NCI-H345 treated with DMSO at 0.1 percent for 48 hours (cell line): ENCODE results near the gene CUEDC1.
"Not testable (repeated sequence)": the region's sequence is repeated elsewhere in the genome, so short reads cannot be mapped to it uniquely, and the experiment has no call there.

ENCODE experiments used
- DNase-seq: peaks from one replicate; lab custom pipeline; 2025; ENCODE audit not compliant: unreplicated experiment; lab: John Stamatoyannopoulos, UW

The CUEDC1 gene

DNA sequence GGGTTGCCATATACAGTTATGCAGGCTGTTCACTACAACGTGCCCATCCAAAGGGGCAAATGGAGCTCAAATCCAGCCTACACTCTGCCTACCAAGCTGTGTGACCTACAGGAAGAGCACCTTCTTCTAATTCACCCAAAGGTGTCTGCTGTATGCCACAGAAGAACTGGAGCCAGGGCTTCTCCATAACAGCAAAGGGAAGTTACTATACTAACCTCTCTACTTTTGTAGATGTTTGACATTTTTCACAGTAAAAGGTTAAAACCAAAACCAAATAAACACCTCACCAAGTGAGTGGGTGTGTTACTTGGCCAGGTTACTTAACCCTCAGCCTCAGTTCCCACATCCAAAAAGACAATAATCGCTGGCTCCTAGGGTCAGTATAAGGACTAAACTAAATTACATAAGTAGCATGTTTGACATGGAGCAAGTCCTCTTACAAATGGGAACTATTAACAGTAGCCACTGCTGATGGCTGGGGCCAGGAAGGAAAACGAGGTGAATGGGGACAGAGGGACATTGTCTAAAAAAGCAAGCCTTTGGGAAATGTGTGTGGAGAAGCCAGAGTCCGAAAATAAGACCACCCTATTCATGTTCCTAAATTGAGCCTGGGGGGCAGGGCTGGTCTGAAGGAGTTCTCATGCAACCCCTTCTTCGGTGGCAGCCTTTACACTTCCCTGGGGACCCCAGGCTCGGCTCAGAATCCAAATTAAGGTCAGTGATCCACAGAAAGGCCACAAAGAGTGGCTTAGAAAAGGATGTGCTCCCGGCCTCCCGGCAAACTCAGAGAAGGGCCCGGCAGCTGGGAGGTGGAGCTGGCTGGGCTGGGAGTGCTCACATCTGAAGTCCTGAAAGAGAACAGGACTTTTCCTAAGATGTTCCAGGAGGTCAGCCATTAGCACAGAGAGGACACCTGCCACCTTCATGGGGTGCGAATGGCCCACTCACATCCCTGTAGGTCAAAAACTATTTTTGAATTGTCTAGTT lies 13.5 kb downstream of the CUEDC1 start:
- DNase-seq: no peak

DNA sequence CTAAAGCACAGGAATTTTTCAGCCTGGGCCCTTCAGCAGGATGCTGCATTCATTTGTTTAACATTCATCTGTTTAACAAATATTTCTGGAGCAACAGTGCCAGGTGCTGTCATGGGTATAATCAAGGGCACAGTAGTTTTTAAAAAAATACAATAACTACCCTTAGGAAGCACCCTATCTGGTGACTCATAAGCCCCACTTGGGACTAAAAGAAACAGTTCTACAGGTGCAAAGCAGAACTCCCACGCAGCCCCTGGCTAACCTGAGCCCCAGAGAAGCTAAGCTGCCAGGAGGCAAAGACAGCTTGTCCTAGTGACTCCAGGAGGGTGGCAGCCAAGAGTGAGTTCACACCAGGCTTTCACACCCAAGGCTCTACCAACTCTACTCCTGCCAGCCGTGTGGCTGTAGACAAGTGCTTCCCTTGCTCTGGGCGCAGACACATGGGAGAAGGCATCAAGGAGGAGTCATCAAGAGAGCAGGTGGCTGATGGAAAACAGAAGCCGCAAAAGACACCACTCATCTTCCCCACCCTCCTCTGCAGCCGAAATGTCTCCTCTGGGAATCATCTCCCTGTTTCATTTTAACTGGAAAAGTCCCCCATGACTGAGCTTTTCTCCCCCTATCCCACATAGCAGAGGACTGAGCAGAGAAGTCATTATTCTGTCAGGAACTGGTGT lies 14.4 kb downstream of the CUEDC1 start:
- peak; percentile 38 for DNase-seq

DNA sequence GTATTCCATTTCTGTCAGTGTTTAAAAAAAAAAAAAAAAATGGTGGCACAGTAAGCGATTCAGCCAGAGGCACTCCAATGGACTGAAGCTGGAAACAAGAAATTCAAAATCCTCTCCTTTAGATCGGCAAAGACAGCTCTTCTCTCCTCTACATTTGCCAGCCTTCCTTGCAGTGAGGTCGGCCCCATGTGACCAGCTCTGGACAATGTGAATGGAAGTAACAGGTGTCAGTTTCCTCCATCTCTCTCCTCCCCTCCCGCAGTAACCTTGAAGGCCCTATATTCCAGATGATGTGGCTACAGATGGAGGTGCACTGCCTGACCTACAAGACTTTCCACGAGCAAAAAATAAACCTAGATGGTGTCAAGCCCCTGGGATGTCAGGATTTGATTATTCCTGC lies 15.0 kb downstream of the CUEDC1 start:
- DNase-seq: peak; percentile 73

DNA sequence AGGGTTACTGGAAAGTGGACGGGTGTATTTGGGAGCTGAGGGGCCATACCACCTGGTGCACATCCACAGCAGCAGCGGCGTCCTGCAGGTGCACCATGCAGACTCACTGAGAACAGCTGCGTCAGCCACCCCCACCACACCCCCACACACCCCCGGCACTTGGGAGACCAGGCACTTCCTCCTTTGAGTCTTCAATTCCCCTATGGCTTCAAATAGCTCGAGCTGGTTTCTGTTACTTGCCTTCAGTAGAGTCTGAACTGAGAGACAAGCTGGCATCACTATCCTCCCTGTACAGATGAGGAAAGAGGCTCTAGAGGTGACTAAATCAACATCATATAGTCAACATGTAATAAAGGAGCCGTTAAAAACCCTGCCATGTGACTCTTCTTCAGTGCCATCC lies 15.4 kb downstream of the CUEDC1 start:
- peak; percentile 92 for DNase-seq

DNA sequence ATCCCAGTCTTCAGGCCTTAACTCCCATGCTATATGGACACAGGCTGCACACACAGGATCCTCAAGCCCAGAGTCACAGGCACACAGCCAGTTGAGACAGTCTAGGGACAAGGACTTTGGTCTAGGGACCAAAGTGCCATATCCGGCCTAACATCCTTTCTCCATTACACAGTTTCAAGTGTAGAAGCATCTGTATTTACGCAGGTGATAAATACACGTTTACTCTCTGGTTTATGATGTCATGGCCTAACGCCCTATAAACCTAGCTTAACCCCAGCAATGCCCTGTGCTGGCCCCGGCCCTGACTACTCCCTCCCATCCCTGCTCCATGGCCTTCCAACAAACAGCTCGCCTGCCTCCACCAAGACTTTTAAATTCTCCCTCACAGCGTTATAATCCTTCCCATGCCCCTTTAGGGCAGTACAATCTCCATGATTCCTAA lies 17.1 kb downstream of the CUEDC1 start:
- no peak for DNase-seq

DNA sequence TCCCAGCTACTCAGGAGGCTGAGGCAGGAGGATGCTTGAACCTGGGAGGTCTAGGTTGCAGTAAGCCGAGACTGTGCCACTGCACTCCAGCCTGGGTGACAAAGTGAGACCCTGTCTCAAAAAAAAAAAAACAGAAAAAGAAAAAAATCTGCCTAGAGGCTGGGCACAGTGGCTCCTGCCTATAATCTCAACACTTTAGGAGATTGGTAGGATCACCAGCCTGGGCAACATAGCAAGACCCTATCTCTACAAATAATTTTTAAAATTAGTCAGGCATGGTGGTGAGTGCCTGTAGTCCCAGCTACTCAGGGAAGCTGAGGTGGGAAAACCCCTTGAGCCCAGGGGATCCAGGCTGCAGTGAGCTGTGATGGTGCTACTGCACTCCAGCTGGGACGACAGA lies 17.7 kb downstream of the CUEDC1 start:
- DNase-seq: no peak

- no peak for DNase-seq
These were observed 19.1 kb downstream of the CUEDC1 start for GRCh38 chr17:57935833-57936807.

- no peak for DNase-seq
These were observed 23.6 kb downstream of the CUEDC1 start for GRCh38 chr17:57931488-57932137.

GRCh38 chr17:57930239-57930638 lies 25.0 kb downstream of the CUEDC1 start:
- DNase-seq: no peak

DNA sequence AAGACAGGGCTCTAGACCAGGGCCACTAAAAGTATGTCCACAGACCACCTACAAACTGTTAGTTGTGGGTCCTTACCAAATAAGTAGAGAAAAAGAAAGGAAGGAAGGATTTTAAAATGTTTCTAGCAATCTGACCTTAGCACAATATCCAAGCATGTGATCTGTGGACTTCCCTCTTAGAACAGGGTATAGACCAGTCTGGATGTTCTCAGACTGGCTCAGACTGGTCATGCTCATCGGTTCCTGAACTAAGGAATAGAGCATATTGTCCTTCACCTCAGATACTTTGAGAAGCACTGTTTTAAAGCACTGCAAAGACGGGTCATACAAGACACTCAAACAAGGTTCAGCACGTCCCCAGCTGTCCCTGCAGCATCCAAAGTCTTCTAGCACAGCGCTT lies 25.8 kb downstream of the CUEDC1 start:
- no peak for DNase-seq

DNA sequence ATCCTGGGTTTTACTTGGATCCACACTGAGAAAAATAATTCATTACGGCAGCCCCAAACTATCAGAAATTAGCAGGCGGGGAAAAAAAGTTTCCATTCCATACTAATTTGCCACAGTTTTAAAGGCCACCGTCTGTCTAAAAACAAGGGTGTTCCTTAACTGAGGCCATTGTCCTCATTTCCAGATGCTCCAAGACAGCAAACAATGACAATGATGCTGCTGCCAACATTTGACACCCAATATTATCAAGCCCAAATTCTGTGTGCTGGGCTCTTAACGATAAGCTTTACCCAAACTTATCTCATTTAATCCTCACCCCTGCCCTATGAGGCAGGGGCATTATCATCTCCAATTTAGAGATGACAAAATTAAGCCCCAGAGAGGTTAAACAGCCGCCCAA lies 26.3 kb downstream of the CUEDC1 start:
- no peak for DNase-seq

- peak; percentile 22 for DNase-seq
These were observed 28.0 kb downstream of the CUEDC1 start for GRCh38 chr17:57927048-57927723.

GRCh38 chr17:57926723-57927047 lies 28.5 kb downstream of the CUEDC1 start:
- no peak for DNase-seq

DNA sequence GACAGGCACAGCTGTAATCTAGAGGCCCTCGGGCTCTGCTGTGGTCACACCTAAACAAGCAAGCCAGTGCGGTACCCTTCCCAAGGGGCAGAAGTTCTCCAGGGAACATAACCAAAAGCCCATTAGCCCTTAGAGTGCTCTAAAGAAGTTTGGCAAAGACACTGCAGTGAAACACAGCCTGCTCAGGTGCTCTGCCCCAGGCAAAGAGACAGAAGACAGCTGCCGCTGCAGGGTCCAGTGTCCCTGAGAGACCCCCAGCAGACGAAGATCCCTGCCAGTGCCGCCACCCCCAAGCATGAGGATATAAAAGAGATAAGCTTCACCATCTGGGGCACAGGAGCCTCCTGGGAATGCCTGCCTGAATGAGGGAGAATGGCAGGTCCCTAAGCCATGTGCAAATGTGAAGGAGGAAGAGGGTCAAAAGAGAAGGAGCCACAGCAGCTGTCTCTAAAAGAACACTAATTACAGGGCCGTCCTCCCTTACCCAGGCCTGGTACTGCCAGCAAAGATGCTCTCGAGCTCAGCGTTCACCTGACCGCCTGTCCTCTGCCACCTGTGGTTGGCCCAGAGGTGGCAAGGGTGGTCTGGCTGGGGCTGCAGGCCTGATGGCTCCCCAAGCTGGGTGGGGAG lies 29.7 kb downstream of the CUEDC1 start:
- DNase-seq: no peak

- peak; percentile 55 for DNase-seq
These were observed 30.5 kb downstream of the CUEDC1 start for GRCh38 chr17:57924677-57925076.

GRCh38 chr17:57923182-57923872 lies 31.9 kb downstream of the CUEDC1 start:
- DNase-seq: no peak

DNA sequence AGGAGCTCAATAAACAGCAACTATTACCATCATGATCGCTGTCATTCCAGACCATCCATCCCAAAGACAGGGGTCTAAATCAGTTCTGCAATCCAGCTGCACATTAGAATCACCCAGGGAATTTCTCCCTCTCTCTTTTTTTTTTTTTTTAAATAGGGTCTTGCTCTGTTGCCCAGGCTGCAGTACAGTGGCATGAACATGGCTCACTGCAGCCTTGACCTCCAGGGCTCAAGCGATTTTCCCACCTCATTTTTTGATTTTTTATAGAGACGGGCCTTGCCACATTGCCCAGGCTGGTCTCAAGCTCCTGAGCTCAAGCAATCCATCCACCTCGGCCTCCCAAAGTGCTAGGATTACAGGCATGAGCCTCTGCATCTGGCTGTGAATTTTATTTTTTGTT lies 32.5 kb downstream of the CUEDC1 start:
- not testable (repeated sequence) for DNase-seq

DNA sequence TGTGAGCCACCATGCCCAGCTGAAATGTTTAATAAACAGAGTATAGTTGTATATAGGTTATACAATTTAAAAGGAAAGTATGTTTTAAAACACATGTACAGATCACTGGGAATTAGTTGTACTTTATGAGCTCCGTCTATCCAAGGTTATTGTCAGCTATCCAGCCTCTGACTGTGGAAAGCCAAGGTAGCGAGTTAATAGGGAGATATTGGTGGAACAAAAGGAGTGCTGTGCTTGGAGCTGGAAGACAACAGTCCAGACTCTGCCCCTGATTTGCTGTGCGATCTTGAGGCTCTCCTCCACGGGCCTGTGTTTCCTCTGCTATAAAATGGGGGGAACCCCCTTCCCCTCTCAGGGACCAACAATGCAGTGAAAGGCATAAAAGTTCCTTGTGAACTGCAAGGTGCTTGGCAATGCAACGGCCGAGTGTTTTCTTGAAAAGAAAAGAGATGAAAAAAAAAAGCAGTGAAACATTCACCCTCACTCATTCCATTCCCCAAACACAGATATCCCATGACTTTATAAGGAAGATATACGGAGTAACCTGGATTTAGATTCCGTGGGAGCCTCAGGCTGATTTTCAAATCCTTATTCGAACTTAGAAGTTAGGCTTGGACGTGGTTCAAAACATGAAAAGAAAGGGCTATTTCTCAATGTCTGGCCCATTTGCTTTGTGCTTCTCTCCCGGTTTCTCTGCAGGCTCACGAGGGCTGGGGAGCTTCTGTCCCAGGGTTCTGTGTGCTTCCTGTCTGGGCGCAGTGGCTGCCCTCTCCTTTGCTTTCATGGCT lies 34.1 kb downstream of the CUEDC1 start:
- DNase-seq: no peak
